RCC 7860 (cell line): ENCODE measurements around the gene ARID3B.
A peak's percentile ranks its signal among the peaks of the same experiment; 100 is the strongest.

Source experiments
- DNase-seq: peaks from one replicate; pipeline ENCODE4 v3.0.0-alpha.2; 2015; ENCODE audit warnings: low spot score
- FAIRE-seq: peaks from 2 replicates; lab custom pipeline; 2012; peaks lifted over from hg19 to GRCh38; lab: Jason Lieb, UNC

ARID3B gene

DNA sequence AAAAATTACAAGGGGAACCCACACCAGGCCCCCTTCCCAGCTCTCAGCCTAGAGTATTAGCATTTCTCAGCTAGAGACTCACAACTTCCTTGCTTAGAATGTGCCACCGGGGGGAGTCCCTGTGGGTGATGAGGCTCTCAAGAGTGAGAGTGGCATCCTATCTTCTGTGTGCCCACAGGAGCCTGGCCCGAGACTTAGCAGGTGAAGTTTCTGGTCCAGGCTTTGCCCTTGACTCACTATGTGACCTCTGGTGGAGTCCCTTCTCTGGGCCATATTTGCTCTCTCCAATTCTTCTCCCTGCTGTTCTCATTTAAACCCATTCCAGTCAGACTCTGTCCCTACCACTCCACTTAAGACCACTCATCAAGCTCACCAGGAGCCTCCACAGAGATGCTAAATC, 92.8 kb downstream of the ARID3B start:
- FAIRE-seq = no peak

DNA sequence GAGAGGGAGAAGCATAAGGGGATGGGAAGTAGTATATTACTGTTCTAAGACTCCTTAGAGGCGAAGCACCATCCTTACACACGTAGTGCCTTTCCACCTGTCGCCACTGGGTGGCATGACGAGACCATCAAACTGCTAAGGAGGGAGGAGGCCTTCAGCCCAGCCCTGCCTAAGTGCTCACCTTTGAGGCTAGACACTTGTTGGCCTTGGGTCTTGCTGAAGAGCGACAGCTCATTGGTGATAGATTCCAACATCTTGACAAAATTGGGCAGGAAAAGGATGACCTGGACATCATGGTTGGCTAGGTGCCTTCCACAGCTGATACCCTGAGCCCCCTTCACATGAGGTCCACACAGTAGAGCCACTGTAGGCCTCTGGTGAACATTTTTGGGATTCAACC, 94.2 kb downstream of the ARID3B start:
- no peak for FAIRE-seq
- peak; percentile 50 for DNase-seq

More for the DNA sequence above, 92.8 kb downstream of the ARID3B start:
- DNase-seq = no peak

DNA sequence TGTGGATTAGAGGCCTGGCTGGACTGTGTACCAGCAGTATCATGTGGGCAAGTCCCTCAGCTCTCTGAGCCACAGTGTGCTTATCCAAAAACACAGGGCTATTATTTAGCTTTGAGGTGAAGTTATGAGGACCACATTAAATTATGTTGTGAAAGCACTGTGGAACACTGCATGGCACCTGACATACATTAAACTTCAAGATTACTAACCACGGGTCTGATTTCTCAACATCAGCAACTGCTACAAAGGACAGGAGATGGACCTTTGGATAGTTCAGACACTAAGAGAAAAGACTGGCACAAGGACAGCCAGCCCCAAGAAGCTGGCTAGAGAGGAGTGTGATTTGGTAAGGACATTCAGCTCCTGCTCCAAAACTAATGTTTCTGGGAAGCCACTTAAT, 96.0 kb downstream of the ARID3B start:
- DNase-seq = no peak
- no peak for FAIRE-seq

DNA sequence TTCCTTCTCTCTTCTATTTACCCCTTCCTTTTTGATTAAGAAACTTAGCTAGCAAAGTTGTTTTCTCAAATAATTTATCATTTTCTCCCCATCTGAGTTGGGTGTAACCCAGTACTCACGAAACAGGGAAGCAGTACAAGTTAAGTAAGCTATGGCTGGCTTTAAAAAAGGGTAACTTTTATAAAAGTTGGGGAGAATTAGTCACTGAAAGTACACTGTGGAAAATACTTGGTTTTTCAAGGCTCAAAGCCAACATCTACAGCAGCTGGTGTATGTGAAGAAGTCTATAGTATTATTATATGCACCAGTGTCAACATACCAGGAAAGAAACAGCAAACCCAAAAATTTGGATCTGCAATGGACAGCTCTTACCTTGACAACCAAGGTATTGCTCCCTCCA, 100.1 kb downstream of the ARID3B start:
- DNase-seq (no peak), FAIRE-seq (no peak)

DNA sequence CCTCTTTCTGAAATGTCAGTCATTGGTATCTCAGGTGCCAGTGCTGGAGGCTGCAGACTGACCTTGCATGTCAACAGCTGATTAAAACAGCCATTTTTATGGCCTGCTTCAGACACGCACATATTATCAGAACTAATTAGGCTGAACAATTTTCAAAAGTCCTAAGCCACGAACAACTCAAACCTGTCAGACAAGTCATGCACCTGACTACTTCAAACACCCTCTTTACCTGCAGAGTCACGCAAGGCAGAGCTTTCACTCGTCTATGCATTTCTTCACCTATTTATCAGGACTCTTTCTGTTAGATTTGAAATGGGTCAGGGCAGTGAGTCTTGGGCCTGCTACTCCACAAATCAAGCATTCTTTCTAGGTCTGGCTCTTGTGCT, 101.3 kb downstream of the ARID3B start:
- FAIRE-seq = no peak
- no peak for DNase-seq

DNA sequence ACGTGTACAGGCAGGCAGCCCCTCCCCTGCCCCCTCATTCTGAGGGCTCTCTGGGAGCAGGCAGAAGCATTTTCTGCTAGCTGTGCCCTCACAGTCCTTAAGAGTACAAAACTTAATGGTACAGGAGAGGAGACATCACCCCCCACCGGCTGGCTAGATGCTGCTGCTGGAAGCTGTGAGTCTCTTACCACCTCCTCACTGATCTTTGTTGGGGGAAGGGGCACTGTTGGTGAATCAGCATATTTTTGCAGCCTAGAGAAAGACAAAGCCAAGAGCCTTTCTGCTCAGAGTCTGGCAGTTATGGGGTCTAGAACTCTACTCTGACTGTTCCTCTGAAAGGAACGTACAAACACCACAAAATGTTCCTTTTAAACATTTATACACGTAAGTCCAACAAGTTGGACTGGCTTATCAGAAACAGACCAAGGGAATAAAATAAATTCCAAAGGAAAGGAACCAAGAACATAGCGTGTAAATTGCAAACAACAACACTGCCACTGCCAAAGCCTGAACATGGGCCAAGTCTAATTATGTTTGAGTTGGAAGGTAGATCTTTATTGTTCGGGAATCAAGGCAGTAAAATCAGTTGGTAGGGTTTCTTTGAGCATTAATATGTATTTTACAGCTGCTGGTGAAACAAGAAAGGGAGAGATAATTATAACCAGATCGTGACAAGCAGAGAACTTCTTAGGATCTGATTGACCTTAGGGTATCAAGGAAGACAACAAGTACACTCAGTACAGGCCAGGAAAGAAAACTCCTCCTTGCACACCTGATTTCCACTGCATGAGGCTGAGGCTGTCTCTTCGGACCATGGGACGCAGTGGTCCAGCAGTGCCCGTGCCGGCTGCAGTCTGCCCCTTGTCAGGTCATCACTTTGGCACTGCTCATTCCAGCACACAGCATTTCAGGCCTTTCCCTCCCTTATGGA, 102.0 kb downstream of the ARID3B start:
- DNase-seq (no peak), FAIRE-seq (no peak)

DNA sequence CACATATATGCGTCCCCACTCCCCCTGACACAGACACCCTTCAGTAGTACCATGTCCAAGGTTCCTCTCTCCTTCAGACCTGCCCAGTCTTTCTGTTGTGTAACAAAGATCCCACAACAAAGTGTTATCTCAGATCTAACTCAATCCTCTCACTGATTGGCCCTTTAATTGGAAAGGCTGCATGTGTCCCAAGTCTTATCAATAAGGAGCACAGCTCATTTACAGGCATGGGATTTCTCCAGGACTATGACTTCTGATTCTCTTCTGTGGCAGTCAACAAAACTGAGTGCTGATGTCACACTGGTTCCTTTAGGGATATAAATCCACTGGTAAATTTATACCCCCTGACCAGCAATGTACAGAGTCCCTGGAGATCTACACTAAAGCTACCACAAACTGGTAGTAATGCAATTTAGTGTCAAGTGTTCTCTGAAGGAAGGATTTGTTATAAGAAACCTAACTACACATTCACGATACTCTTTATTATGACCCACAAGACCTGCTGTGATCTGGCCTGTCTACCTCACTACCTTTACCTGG, 102.7 kb downstream of the ARID3B start:
- DNase-seq (no peak), FAIRE-seq (no peak)

DNA sequence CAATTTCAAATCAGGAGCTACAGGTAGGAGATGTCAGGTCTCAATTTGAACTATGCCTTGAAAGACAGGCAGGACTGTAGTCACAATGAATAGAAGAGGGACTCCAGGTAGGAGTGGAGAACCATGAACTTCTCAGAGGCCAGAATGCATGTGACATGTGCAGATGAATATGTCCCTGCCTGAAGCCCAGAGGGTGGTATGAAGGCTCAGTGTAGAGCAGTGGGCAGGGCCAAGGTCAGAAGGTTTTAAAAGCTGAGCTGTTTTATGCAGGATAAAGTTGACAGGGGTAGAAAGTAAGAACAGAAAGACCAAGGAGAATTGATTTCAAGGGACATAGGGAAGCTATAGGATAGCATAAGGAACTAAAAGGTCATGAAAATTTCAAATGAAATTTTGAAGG, 105.5 kb downstream of the ARID3B start:
- no peak for FAIRE-seq

More for the DNA sequence above, 105.5 kb downstream of the ARID3B start:
- no peak for DNase-seq
